ENCODE data around the gene ANKRD29. TPM values are rescaled to one million over a fixed set of nuclear protein-coding genes. Genes with fewer than 3 reads are reported as not detected.
"Not testable (repeated sequence)": the region's sequence is repeated elsewhere in the genome, so short reads cannot be mapped to it uniquely, and the experiment has no call there.

Gene ANKRD29
- total RNA-seq, 4 donors from 2014 or later = 13.0 to 22.1 (median 16.8) TPM

GRCh38 chr18:23560186-23560585, 102.5 kb downstream of the ANKRD29 start:
- H3K36me3 ChIP-seq = peaks cover 3 to 98% (median 15%) of the 10 kb centered on the region in 3 donors
- no peak overlapping the region for H3K4me3 ChIP-seq
- no peaks in the 10 kb centered on the region for H3K27me3 ChIP-seq
- H3K27ac ChIP-seq = no peak overlapping the region
- no peak for DNase-seq (ENCODE audit: low spot score in 2 of 2)
- TF ChIP-seq EP300 (IDR thresholded peaks at IDR 0.05) = no peak
- no peak for TF ChIP-seq POLR2A (IDR thresholded peaks at IDR 0.05)
- TF ChIP-seq, protein P1, sequence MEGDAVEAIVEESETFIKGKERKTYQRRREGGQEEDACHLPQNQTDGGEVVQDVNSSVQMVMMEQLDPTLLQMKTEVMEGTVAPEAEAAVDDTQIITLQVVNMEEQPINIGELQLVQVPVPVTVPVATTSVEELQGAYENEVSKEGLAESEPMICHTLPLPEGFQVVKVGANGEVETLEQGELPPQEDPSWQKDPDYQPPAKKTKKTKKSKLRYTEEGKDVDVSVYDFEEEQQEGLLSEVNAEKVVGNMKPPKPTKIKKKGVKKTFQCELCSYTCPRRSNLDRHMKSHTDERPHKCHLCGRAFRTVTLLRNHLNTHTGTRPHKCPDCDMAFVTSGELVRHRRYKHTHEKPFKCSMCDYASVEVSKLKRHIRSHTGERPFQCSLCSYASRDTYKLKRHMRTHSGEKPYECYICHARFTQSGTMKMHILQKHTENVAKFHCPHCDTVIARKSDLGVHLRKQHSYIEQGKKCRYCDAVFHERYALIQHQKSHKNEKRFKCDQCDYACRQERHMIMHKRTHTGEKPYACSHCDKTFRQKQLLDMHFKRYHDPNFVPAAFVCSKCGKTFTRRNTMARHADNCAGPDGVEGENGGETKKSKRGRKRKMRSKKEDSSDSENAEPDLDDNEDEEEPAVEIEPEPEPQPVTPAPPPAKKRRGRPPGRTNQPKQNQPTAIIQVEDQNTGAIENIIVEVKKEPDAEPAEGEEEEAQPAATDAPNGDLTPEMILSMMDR (IDR thresholded peaks at IDR 0.05) = no peak
- 62 to 77% methylated on average over 4 of the region's 4 CpGs for WGBS, 2 donors
- no peaks in the 10 kb centered on the region for H3K4me1 ChIP-seq
- no peaks in the 10 kb centered on the region for H3K9me3 ChIP-seq

DNA sequence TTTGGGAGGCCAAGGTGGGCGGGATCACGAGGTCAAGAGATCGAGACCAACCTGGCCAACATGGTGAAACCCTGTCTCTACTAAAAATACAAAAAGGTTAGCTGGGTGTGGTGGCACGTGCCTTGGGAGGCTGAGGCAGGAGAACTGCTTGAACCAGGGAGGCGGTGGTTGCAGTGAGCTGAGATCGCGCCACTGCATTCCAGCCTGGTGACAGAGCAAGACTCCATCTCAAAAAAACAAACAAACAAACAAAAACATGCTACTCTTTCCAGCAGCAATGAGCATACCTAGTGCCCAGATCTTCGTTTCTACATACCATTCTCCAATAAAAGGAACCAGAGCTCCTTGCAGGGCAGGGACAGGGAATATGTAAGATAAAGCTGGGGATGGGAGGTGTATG, 105.2 kb downstream of the ANKRD29 start:
- 95 to 96% methylated on average over 8 of the region's 8 CpGs for WGBS, 2 donors
- H3K36me3 ChIP-seq = peaks cover 3 to 100% (median 38%) of the 10 kb centered on the region in 3 donors
- H3K27me3 ChIP-seq; H3K27ac ChIP-seq; H3K4me1 ChIP-seq; H3K9me3 ChIP-seq; DNase-seq (ENCODE audit: low spot score in 2 of 2); H3K4me3 ChIP-seq: not testable (repeated sequence)

GRCh38 chr18:23556145-23556780, 106.4 kb downstream of the ANKRD29 start:
- H3K27me3 ChIP-seq = no peaks in the 10 kb centered on the region
- H3K4me1 ChIP-seq = no peaks in the 10 kb centered on the region
- DNase-seq (ENCODE audit: low spot score in 2 of 2) = no peak
- no peaks in the 10 kb centered on the region for H3K9me3 ChIP-seq
- no peak overlapping the region for H3K27ac ChIP-seq
- peaks cover 3 to 100% (median 48%) of the 10 kb centered on the region in 3 donors for H3K36me3 ChIP-seq
- TF ChIP-seq, protein P1 (IDR thresholded peaks at IDR 0.05) = no peak
- TF ChIP-seq EP300 (IDR thresholded peaks at IDR 0.05) = no peak
- TF ChIP-seq POLR2A (IDR thresholded peaks at IDR 0.05) = no peak
- 91 to 93% methylated on average over 19 of the region's 19 CpGs for WGBS, 2 donors
- no peak overlapping the region for H3K4me3 ChIP-seq

DNA sequence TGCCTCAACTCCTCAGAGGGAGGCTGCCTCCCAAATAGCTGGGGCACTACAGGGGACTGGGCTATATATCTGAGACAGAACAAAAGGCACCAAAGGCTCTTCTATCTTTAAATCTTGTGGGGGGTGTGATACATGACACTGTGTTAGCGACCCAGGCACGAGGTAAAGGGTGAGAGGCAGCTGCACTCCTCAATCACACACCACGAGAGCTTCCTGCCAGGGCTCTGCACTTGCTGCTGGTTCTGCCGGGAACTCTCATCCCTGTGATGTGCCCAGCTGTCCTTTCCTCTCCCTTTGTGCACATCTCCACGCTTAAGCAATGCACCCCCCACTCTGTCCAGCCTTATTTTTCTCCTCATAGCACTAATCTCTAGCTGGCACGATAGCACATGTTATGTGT, 108.8 kb downstream of the ANKRD29 start:
- no peak for DNase-seq (ENCODE audit: low spot score in 2 of 2)
- Histone ChIP-seq H3K27me3 (no peaks in the 10 kb centered on the region), H3K27ac (no peak overlapping the region), H3K4me1 (no peaks in the 10 kb centered on the region), H3K36me3 (peaks cover 0 to 98% (median 48%) of the 10 kb centered on the region in 3 donors), H3K4me3 (no peak overlapping the region), H3K9me3 (no peaks in the 10 kb centered on the region)
- no peak for TF ChIP-seq POLR2A (IDR thresholded peaks at IDR 0.05)
- TF ChIP-seq EP300 (IDR thresholded peaks at IDR 0.05) = no peak
- TF ChIP-seq, protein P1 (IDR thresholded peaks at IDR 0.05) = no peak
- 75 to 80% methylated on average over 6 of the region's 6 CpGs for WGBS, 2 donors

GRCh38 chr18:23552505-23552904, 110.2 kb downstream of the ANKRD29 start:
- TF ChIP-seq POLR2A (IDR thresholded peaks at IDR 0.05) (no peak), EP300 (IDR thresholded peaks at IDR 0.05) (no peak)
- TF ChIP-seq, protein P1 (IDR thresholded peaks at IDR 0.05) = no peak
- WGBS, 2 donors = 86 to 92% methylated on average over 11 of the region's 11 CpGs
- H3K4me3 ChIP-seq = no peak overlapping the region
- no peak overlapping the region for H3K27ac ChIP-seq
- DNase-seq (ENCODE audit: low spot score in 2 of 2) = no peak
- H3K27me3 ChIP-seq = no peaks in the 10 kb centered on the region
- no peaks in the 10 kb centered on the region for H3K4me1 ChIP-seq
- no peaks in the 10 kb centered on the region for H3K9me3 ChIP-seq
- H3K36me3 ChIP-seq = peaks cover 0 to 98% (median 48%) of the 10 kb centered on the region in 3 donors
